GM12878 (cell line): ENCODE results near the gene TMEM254. TPM values are rescaled to one million over a fixed set of nuclear protein-coding genes. Genes with fewer than 3 reads are reported as not detected.

Experiments used
- ATAC-seq: fragments of 200-7000 bp; cut with Tn5 transposase; 3 replicates; pipeline ENCODE4 v1.9.1; 2020; ENCODE audit warnings: mild to moderate bottlenecking, moderate library complexity
- BruUV-seq: library from RNA; stranded (reverse); fragments of 400-500 nt; replicated peaks from 2 replicates; lab custom pipeline; 2021; lab: Mats Ljungman, UMichigan
- CTCF ChIA-PET: fragments of 300-600 bp; sonication (Branson Sonifier 250); formaldehyde crosslinking; extraction: SDS; loops from one replicate; lab custom pipeline; 2021; ENCODE audit warnings: inconsistent platforms; lab: Yijun Ruan, JAX
- POLR2A ChIA-PET: fragments of 350-600 bp; formaldehyde crosslinking; extraction: SDS; loops from one replicate; lab custom pipeline; 2021; ENCODE audit warnings: inconsistent platforms; lab: Charles Lee
- RAD21 ChIA-PET: fragments of 300-600 bp; sonication (Branson Sonifier 250); formaldehyde crosslinking; loops from one replicate; lab custom pipeline; 2023; ENCODE audit warnings: antibody characterized with exemption; ENCODE audit not compliant: unreplicated experiment; lab: Charles Lee
- SMC1A ChIA-PET: fragments of 300-600 bp; sonication (Branson Sonifier 250); formaldehyde crosslinking; loops from one replicate; lab custom pipeline; 2023; ENCODE audit not compliant: unreplicated experiment, uncharacterized antibody; lab: Charles Lee
- DNase-seq: peaks from one replicate; pipeline ENCODE4 v3.0.0-alpha.2; 2011; ENCODE audit warnings: low read depth, low spot score
- FAIRE-seq: peaks from 3 replicates; lab custom pipeline; 2011; peaks lifted over from hg19 to GRCh38; lab: Jason Lieb, UNC
- H2AFZ ChIP-seq: 2 replicates; pipeline ENCODE4 v1.6.0; 2011; ENCODE audit warnings: low read depth, low read length, control low read depth; ENCODE audit not compliant: control insufficient read depth
- H3K27ac ChIP-seq: 2 replicates; pipeline ENCODE4 v1.5.1; 2011; ENCODE audit warnings: control low read depth; ENCODE audit not compliant: control insufficient read depth, insufficient read depth
- H3K27me3 ChIP-seq, 2 experiments: replicated peaks in 1 of 2; 2 replicates each; pipeline versions ENCODE4 v1.6.0 to v1.6.1; 2011; ENCODE audit warnings: low read length in 1 of 2; ENCODE audit not compliant: control insufficient read depth in 2 of 2, insufficient read depth in 2 of 2
- H3K36me3 ChIP-seq, 2 experiments: 2 replicates each; pipeline ENCODE4 v1.5.1; 2011; ENCODE audit warnings: low read length in 1 of 2; ENCODE audit not compliant: control insufficient read depth in 2 of 2, insufficient read depth in 2 of 2
- H3K4me1 ChIP-seq: 2 replicates; pipeline ENCODE4 v1.6.1; 2011; ENCODE audit warnings: mild to moderate bottlenecking, low read length, moderate library complexity, mixed read lengths; ENCODE audit not compliant: control insufficient read depth, insufficient read depth
- H3K4me2 ChIP-seq: 2 replicates; pipeline ENCODE4 v1.6.0; 2011; ENCODE audit warnings: control low read depth; ENCODE audit not compliant: control insufficient read depth, insufficient read depth
- H3K4me3 ChIP-seq: fragments of 200-600 bp; sonication (generic); 2 replicates; pipeline ENCODE4 v1.5.1; 2016
- H3K79me2 ChIP-seq: 2 replicates; pipeline ENCODE4 v1.6.0; 2011; ENCODE audit warnings: low read length; ENCODE audit not compliant: control insufficient read depth, insufficient read depth
- H3K9ac ChIP-seq: 2 replicates; pipeline ENCODE4 v1.8.0; 2011; ENCODE audit warnings: low read length, control low read depth, mixed read lengths; ENCODE audit not compliant: control insufficient read depth, insufficient read depth
- H3K9me3 ChIP-seq: replicated peaks from 3 replicates; pipeline ENCODE4 v1.5.1; 2011; ENCODE audit warnings: mild to moderate bottlenecking, low read length; ENCODE audit not compliant: control insufficient read depth, insufficient read depth
- H4K20me1 ChIP-seq: 2 replicates; pipeline ENCODE4 v1.6.0; 2011; ENCODE audit not compliant: control insufficient read depth, insufficient read depth
- BHLHE40 ChIP-seq, 2 experiments: fragments of 450-650 bp in 1 of 2; IDR thresholded peaks; 2 replicates each; pipeline ENCODE4 v1.6.1; 2011 to 2017; ENCODE audit warnings: low read depth in 2 of 2, borderline replicate concordance in 1 of 2, improper control_type of control experiment in 1 of 2, low read length in 1 of 2, mild to moderate bottlenecking in 1 of 2
- CREB1 ChIP-seq: IDR thresholded peaks from 2 replicates; pipeline ENCODE4 v1.6.1; 2012; ENCODE audit warnings: low read depth, mild to moderate bottlenecking, inconsistent platforms
- GABPA ChIP-seq: IDR thresholded peaks from 2 replicates; pipeline ENCODE4 v1.6.1; 2014; ENCODE audit warnings: antibody characterized with exemption, low read depth, mild to moderate bottlenecking, inconsistent platforms
- KAT2A ChIP-seq: conservative IDR thresholded peaks from 2 replicates; pipeline ENCODE4 v1.6.1; 2011; ENCODE audit warnings: low read depth, low read length; ENCODE audit not compliant: control insufficient read depth
- NBN ChIP-seq: fragments of 450-650 bp; IDR thresholded peaks from 2 replicates; pipeline ENCODE4 v1.6.1; 2016
- SMARCA5 ChIP-seq: fragments of 450-650 bp; IDR thresholded peaks from 2 replicates; pipeline ENCODE4 v1.6.1; 2017; ENCODE audit warnings: mild to moderate bottlenecking
- STAT1 ChIP-seq: fragments of 450-650 bp; conservative IDR thresholded peaks from 2 replicates; pipeline ENCODE4 v1.6.1; 2014; ENCODE audit warnings: antibody characterized with exemption, mild to moderate bottlenecking
- YBX1 ChIP-seq: fragments of 450-650 bp; IDR thresholded peaks from 2 replicates; pipeline ENCODE4 v1.6.1; 2016; ENCODE audit warnings: antibody characterized with exemption
- ZNF622 ChIP-seq: fragments of 450-650 bp; IDR thresholded peaks from 2 replicates; pipeline ENCODE4 v1.6.1; 2017; ENCODE audit warnings: mild to moderate bottlenecking, inconsistent platforms
- in situ Hi-C: fragments of 300-500 bp; cut with MboI; formaldehyde crosslinking; loops from 9 replicates; pipeline ENCODE4 v1.14.3; 2018; ENCODE audit warnings: mixed read lengths
- intact Hi-C: fragments of 100-400 bp; cut with micrococcal nuclease; formaldehyde crosslinking; loops from one replicate; pipeline ENCODE4 v1.14.2; 2022; ENCODE audit not compliant: unreplicated experiment
- polyA plus RNA-seq, 11 experiments: library from polyadenylated mRNA; depleted of rRNA in 4 of 11; unstranded in 6 of 11; stranded (reverse) in 5 of 11; fragments of >200 nt; fragmentation: Nextera tagmentation in 4 of 11; fragmentation: Illumina TruSeq in 1 of 11; extraction: Ambion mirVana in 4 of 11; extraction: Trizol in 1 of 11; gene quantifications; 1 replicate in 1 of 11; 2 replicates in 10 of 11; pipeline versions ENCODE4 v1.2.1 to v1.2.3, GENCODE V29; 2011 to 2016; ENCODE audit warnings: inconsistent platforms in 2 of 11, missing spikeins in 2 of 11, low read depth in 1 of 11
- total RNA-seq, 4 experiments: library from RNA; depleted of rRNA in 3 of 4; stranded (reverse); fragments of >200 nt in 3 of 4; fragmentation: Illumina TruSeq in 1 of 4; extraction: Trizol in 1 of 4; gene quantifications; 2 replicates each; pipeline versions ENCODE4 v1.2.1 to v1.2.3, GENCODE V29; 2013 to 2021
- TF ChIP-seq, protein P1 (sequence below): IDR thresholded peaks from 2 replicates; pipeline ENCODE4 v1.6.1; 2012; ENCODE audit warnings: mild to moderate bottlenecking, low read depth, low read length
- TF ChIP-seq, protein P2 (sequence below): fragments of 450-650 bp; IDR thresholded peaks from 2 replicates; pipeline ENCODE4 v1.6.1; 2014; ENCODE audit warnings: mild to moderate bottlenecking

TMEM254 gene
- total and polyA plus RNA-seq, 10 of the 15 experiments (the other 5 are each of a cell fraction or from before 2014, with no cell fraction given) = 5.6 to 29.0 (median 13.1) TPM

DNA sequence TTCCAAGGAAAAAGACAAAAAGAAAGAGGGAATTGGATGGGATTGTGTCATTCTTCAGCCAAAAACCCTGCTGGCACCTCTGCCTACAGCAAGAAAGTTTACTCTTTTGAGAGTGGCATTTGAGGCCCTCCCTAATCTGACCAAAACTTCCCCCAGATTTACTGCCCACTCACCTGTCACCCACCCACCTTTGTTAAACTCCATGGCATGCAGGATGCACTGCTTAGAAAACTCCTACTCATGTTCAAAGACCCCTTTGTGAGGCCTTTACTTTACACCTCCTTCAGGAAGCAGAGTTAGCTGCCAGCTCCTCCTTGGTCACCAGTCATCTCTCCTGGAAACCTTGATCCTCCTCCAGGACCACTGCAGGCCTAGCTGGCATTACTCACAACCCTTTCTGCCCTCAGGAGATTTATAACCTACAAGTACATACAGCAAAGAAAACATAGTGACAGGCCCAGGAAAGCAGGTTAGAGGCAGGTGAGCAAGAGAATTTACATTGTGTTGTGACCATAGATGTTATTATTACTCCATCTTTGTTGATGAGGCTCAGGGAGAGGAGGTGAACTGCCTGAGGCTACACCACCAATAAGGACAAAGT is 43.7 kb downstream of the TMEM254 start:
- POLR2A ChIA-PET = no interaction called here

More for the DNA sequence above, 43.7 kb downstream of the TMEM254 start:
- H3K9ac ChIP-seq = no peak overlapping the region
- no peaks in the 10 kb centered on the region for H4K20me1 ChIP-seq
- SMC1A ChIA-PET = interaction anchor here (0.6 kb wide), 1 partner anchor 14 kb away, joined by 3 read pairs; no protein-coding TSS in a partner anchor
- ATAC-seq (no peak), DNase-seq (no peak), FAIRE-seq (no peak)
- no peak overlapping the region for H3K4me3 ChIP-seq
- no peaks in the 10 kb centered on the region for H3K36me3 ChIP-seq
- TF ChIP-seq NBN (no peak), CREB1 (no peak), BHLHE40 (IDR thresholded peaks at IDR 0.05; ENCODE audit: borderline replicate concordance in 1 of 2, low read depth in 2 of 2, low read length in 1 of 2) (no peak), STAT1 (no peak), SMARCA5 (no peak), KAT2A (no peak), GABPA (no peak), YBX1 (no peak), ZNF622 (no peak)
- TF ChIP-seq, protein P1, sequence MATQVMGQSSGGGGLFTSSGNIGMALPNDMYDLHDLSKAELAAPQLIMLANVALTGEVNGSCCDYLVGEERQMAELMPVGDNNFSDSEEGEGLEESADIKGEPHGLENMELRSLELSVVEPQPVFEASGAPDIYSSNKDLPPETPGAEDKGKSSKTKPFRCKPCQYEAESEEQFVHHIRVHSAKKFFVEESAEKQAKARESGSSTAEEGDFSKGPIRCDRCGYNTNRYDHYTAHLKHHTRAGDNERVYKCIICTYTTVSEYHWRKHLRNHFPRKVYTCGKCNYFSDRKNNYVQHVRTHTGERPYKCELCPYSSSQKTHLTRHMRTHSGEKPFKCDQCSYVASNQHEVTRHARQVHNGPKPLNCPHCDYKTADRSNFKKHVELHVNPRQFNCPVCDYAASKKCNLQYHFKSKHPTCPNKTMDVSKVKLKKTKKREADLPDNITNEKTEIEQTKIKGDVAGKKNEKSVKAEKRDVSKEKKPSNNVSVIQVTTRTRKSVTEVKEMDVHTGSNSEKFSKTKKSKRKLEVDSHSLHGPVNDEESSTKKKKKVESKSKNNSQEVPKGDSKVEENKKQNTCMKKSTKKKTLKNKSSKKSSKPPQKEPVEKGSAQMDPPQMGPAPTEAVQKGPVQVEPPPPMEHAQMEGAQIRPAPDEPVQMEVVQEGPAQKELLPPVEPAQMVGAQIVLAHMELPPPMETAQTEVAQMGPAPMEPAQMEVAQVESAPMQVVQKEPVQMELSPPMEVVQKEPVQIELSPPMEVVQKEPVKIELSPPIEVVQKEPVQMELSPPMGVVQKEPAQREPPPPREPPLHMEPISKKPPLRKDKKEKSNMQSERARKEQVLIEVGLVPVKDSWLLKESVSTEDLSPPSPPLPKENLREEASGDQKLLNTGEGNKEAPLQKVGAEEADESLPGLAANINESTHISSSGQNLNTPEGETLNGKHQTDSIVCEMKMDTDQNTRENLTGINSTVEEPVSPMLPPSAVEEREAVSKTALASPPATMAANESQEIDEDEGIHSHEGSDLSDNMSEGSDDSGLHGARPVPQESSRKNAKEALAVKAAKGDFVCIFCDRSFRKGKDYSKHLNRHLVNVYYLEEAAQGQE = no peak
- TF ChIP-seq, protein P2, sequence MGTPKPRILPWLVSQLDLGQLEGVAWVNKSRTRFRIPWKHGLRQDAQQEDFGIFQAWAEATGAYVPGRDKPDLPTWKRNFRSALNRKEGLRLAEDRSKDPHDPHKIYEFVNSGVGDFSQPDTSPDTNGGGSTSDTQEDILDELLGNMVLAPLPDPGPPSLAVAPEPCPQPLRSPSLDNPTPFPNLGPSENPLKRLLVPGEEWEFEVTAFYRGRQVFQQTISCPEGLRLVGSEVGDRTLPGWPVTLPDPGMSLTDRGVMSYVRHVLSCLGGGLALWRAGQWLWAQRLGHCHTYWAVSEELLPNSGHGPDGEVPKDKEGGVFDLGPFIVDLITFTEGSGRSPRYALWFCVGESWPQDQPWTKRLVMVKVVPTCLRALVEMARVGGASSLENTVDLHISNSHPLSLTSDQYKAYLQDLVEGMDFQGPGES = no peak
- H3K79me2 ChIP-seq = no peaks in the 10 kb centered on the region
- H3K27me3 ChIP-seq = peaks cover 0 to 5% of the 10 kb centered on the region in 2 experiments; a peak in 1 of 4 replicates
- no peak overlapping the region for H3K27ac ChIP-seq
- no peak overlapping the region for H2AFZ ChIP-seq
- H3K4me1 ChIP-seq = no peaks in the 10 kb centered on the region
- intact Hi-C loops (no loop called here), in situ Hi-C loops (no loop called here)
- H3K4me2 ChIP-seq = no peak overlapping the region
- RAD21 ChIA-PET = no interaction called here
- H3K9me3 ChIP-seq = no peaks in the 10 kb centered on the region
- BruUV-seq = no TSS peak
- CTCF ChIA-PET = no interaction called here
